ENCODE measurements around the gene CCDC192.
"Not testable (repeated sequence)": the region's sequence is repeated elsewhere in the genome, so short reads cannot be mapped to it uniquely, and the experiment has no call there.

CCDC192 gene, protein sequence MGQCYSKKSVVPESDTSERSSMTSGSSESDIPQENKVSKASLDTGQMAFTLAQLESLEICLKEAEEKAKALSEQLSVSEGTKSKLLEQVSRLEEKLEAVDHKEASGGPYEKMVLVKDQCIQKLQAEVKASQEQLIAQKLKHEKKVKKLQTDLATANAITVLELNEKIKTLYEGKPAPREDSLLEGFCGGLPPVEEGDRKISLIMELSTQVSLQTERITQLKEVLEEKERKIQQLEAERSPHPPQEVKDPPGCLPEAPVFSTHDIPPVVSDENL
- 0 to 0.99 (median 0) reads per million in 17 experiments for total RNA-seq

GRCh38 chr5:127702926-127703561 lies at the start of gene CCDC192:
Gene CCDC192 (plus strand): TSS chr5:127703391. CDS start chr5:127703446, 55 bp downstream.
- no peak for DNase-seq

- no peak for DNase-seq
Observed at GRCh38 chr5:127656825-127657224, 46.4 kb upstream of the CCDC192 start.

GRCh38 chr5:127660047-127660733 lies 43.0 kb upstream of the CCDC192 start:
- DNase-seq: no peak

DNA sequence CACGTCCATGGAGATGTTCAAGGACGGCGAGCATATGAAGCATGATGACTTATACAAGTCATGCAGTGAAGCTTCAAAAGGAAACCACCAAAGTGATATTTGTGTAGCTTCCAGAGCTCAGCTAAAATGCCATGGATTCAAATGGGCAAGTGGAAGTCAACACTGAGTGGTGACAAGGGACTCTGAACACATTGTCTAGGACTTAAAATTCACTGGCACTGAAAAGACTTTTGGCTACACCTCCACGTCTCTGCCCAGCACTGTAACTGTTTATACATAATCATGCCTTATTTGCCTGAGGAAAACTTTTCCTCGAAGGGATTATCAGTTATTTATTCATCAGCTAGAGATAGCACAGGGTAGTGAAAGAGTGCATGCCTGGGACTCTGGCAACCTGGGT lies 39.1 kb upstream of the CCDC192 start:
- no peak for DNase-seq

GRCh38 chr5:127665641-127666040 lies 37.5 kb upstream of the CCDC192 start:
- DNase-seq: no peak

DNA sequence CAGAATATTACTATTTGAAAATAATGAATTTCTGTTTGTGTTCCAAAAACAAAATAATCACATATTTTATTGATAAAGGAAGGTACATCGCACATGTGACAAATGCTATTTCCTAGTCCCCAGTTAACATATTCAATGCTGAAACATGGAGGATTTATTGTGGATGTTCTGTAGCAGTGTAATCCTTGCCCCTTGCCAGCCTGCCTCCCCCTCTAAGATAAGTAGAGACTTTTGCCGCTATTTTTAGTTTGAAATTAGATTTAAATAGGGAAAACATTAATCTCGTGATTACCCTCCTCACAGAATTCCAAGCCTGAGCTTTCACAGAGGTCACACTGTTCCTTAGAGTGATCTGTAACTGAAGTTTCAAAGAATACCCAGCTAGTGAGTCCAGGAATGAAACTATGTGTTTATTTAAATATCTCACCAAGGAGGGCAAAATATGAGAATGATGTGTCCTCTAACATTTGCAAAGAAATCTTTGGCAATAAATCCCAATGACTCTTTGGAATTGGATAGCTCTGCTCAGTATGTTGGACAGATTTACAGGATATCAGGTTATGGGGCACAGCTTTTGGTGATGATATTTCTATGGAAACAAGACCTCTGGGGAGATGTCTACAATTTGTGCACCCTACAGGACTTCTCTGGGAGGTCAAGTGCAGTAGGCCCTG lies 37.0 kb upstream of the CCDC192 start:
- DNase-seq: no peak

- no peak for DNase-seq
Observed at GRCh38 chr5:127667926-127668325, 35.3 kb upstream of the CCDC192 start.

- no peak for DNase-seq
Observed at GRCh38 chr5:127671218-127671617, 32.0 kb upstream of the CCDC192 start.

- DNase-seq: no peak
Observed at GRCh38 chr5:127673117-127673800, 29.9 kb upstream of the CCDC192 start.

GRCh38 chr5:127676951-127677350 lies 26.2 kb upstream of the CCDC192 start:
- not testable (repeated sequence) for DNase-seq

GRCh38 chr5:127679691-127680330 lies 23.4 kb upstream of the CCDC192 start:
- not testable (repeated sequence) for DNase-seq

DNA sequence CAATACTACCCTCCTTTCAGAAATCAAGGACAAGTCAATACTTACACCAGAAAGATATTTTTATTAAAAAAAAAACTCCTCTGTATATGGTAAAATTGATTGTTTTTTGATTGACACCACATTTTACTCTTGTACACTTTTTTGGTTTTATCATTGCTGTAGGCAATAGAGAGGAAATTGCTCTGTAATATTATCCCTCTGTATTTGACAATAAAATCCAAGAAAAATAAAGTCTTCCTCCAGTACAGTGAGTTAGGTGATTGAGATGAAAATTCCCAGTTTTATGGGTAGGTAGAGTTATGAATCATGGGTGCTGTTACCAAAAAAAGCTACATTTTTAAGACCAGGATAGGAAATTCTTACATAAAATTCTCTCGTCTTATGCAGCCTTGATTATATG lies 22.6 kb upstream of the CCDC192 start:
- DNase-seq: no peak

GRCh38 chr5:127683008-127683407 lies 20.2 kb upstream of the CCDC192 start:
- no peak for DNase-seq

DNA sequence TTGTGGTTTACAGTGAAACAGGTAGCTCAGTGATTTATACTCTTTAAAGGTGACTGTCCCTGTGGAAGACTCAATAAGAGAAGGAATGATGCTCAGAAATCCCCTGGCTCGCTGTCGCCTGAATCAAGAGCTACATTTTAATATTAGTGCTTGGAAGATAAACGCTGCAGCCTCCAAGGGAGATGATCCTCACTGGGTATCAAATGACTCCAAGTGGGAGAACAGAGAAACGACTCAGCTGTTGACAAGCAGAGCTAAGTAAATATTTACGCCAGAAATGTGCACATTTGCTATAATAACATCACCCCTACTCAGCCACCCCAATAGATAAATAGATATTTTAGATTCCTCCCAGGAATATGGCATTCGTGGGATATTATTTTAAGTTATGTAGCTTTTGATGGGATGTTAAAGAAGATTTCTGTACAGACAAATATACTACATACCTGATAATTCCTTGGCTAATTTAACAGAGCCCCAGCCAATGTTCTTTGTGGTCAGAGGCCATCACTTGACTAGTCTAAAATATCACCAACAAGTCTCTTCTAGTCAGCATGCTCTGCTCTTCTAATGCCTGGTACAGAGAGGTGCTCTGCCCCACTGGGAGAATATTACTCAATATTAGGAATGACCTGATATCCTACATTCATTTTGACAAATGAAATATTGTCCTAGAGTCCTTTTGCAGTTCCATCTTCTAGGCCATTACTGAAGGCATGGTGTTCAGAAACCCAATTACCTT lies 18.3 kb upstream of the CCDC192 start:
- no peak for DNase-seq

GRCh38 chr5:127685662-127686061 lies 17.5 kb upstream of the CCDC192 start:
- no peak for DNase-seq

DNA sequence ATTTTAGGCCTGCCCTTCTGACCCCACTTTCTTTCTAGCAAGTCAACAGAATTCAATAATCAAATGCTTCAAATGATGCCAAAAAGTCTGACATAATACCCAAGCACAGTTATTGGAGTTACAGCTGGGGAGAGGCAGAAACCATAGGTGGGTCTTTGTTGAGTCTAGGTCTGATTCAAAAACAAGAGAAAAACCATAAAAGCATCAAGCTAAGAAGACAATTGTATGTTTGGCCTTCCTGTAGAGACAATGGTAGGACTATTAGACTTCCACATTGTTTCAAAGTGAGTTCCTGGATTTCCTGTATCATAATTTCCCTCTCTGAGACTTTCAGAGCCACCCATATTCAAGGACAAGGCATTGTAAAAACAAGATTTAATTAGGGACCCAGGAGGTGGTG lies 16.8 kb upstream of the CCDC192 start:
- no peak for DNase-seq

GRCh38 chr5:127694518-127695171 lies 8.5 kb upstream of the CCDC192 start:
- DNase-seq: no peak

DNA sequence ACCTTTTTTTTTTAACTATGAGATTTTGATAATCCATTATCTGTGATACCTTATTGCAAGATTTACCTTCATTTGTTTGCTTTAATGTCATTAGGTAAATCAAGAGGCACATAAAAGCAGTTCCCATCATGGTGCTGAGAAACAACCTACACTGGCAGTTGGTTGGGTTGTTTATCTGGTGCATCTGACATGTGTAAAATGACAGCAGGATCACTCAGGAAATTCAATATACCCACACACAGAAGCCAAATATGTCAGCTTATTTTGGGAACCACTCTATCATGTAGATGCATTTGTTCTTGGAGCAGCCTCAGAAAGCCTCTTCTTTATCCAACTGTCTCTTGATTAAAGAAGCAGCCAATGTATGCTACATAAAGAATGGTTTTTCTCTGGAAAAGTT lies 7.8 kb upstream of the CCDC192 start:
- no peak for DNase-seq

GRCh38 chr5:127696683-127697082 lies 6.5 kb upstream of the CCDC192 start:
- no peak for DNase-seq

DNA sequence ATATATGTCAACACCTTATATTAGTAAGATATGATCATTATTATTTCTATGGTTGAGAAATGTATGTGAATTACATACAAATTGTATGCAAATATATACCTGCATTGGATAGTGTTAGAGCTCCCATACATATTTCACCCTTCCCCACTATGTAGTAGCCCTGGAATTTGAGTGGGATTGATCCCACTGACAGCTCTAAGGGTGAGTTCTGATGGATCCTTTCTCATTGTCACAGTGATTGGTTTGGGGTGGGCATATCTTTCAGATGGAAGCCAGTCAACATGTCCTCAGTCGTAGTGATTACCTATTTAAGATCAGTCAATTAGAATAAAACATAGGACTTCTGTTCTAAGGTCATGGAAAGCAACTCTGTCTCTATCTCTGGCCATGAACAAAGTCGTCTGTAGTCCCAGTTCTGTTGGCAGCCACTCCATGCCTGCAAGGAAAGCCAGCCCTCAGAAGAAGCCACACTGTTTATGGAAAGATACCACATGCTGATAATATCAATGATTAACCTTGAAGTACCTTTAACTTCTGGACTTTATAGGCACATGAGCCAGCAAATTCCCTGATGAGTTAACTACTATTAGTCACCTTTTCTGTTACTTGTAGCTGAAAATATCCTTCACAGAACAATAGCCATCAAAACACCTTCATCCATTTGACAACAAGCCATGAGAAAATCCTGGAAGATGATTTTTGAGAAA lies 5.1 kb upstream of the CCDC192 start:
- no peak for DNase-seq
